ENCODE measurements around the gene DECR2. TPM values are rescaled to one million over a fixed set of nuclear protein-coding genes. Genes with fewer than 3 reads are reported as not detected.
"Not testable (repeated sequence)": the region's sequence is repeated elsewhere in the genome, so short reads cannot be mapped to it uniquely, and the experiment has no call there.

DECR2 gene
- total RNA-seq, 2 donors from 2014 or later: 7.5 to 10.6 TPM

DNA sequence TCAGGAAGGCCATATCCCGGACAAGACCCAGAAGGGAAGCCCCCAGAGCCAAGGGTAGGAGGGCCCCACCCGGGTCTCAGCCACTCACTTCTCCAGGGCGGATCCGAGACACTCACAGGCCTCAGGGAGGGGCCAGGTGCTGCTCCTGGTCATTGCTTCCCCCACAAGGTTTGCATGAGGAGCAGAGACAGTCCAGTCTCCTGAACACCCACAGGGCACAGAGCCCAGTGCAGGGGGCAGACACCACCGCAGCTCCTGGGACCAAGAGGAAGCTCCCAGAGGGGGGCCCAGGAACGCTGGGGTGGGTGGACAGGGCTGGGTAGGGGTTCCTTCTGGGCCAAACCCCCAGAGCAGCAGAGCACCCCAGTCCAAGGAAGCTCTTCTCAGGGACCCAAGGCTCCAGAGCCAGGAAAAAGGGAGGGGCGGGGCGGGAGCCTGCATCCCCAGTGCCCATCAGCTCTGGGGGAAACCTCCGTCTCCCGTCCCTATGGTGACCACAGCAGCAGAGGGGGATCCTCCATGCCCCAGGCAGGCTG lies 30.6 kb upstream of the DECR2 start:
- peaks cover 0 to 7% of the 10 kb centered on the region in 2 donors for H3K36me3 Mint-ChIP-seq (ENCODE audit: insufficient read depth in 2 of 2)
- DNase-seq: no peak

GRCh38 chr16:371515-372301 lies 30.0 kb upstream of the DECR2 start:
- Mint-ChIP-seq H3K27ac (no peak overlapping the region), H3K36me3 (ENCODE audit: insufficient read depth in 2 of 2) (peaks cover 0 to 7% of the 10 kb centered on the region in 2 donors), H3K9me3 (no peaks in the 10 kb centered on the region), H3K4me3 (no peak overlapping the region), H3K4me1 (ENCODE audit: low read depth) (peaks cover 17% of the 10 kb centered on the region), H3K27me3 (ENCODE audit: low read depth) (no peaks in the 10 kb centered on the region)
- no peak for ATAC-seq (replicated peaks in 1 of 2)
- no peak for DNase-seq

More for the DNA sequence above, 30.6 kb upstream of the DECR2 start:
- Mint-ChIP-seq H3K9me3 (no peaks in the 10 kb centered on the region), H3K27me3 (ENCODE audit: low read depth) (no peaks in the 10 kb centered on the region), H3K27ac (peak overlapping the region; percentile 93), H3K4me1 (ENCODE audit: low read depth) (peaks cover 17% of the 10 kb centered on the region), H3K4me3 (peak overlapping the region; percentile 78 to 94)
- ATAC-seq (replicated peaks in 1 of 2): peak in 1 of 2 donors; percentile 8

- peaks cover 17% of the 10 kb centered on the region for H3K4me1 Mint-ChIP-seq (ENCODE audit: low read depth)
- H3K4me3 Mint-ChIP-seq: no peak overlapping the region
- H3K27me3 Mint-ChIP-seq (ENCODE audit: low read depth): no peaks in the 10 kb centered on the region
- no peak overlapping the region for H3K27ac Mint-ChIP-seq
- peaks cover 0 to 4% of the 10 kb centered on the region in 2 donors for H3K36me3 Mint-ChIP-seq (ENCODE audit: insufficient read depth in 2 of 2)
- DNase-seq (no peak), ATAC-seq (replicated peaks in 1 of 2) (no peak)
- no peaks in the 10 kb centered on the region for H3K9me3 Mint-ChIP-seq
These were observed 29.2 kb upstream of the DECR2 start for GRCh38 chr16:372302-372983.

DNA sequence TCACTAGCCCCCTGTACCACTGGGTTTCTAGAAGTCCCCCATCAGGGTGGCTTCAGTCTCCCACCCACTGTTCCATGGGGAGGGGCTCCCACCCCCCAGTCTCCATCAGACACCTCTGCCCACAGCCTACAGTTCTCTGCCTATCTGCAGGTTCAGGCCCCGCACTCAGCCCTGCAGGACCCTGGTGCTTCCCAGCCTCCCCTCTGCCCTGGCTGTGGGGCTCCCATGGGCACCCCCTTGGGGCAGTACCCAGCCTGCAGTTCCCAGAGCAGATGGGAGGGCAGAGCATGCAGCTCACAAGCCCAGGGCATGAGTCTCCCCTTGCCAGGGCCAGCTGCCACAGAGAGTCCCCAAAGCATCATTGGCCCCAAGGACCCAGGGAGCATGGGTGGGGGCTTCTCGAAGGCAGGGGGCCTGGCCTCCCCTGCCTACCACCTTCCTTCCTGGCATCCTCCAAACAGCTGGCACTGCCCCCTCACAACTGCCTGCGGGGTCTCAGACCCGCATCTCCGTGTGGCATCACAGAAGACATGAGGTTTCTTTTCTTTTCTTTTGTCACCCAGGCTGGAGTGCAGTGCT lies 28.6 kb upstream of the DECR2 start:
- no peak for DNase-seq
- H3K27ac Mint-ChIP-seq: no peak overlapping the region

GRCh38 chr16:373848-374615 lies 27.7 kb upstream of the DECR2 start:
- H3K9me3 Mint-ChIP-seq: no peaks in the 10 kb centered on the region
- H3K4me3 Mint-ChIP-seq: no peak overlapping the region
- ATAC-seq (replicated peaks in 1 of 2) (no peak), DNase-seq (no peak)
- peaks cover 0 to 4% of the 10 kb centered on the region in 2 donors for H3K36me3 Mint-ChIP-seq (ENCODE audit: insufficient read depth in 2 of 2)
- peaks cover 17% of the 10 kb centered on the region for H3K4me1 Mint-ChIP-seq (ENCODE audit: low read depth)
- H3K27ac Mint-ChIP-seq: no peak overlapping the region
- no peaks in the 10 kb centered on the region for H3K27me3 Mint-ChIP-seq (ENCODE audit: low read depth)

More for the DNA sequence above, 28.6 kb upstream of the DECR2 start:
- Mint-ChIP-seq H3K4me3 (no peak overlapping the region), H3K36me3 (ENCODE audit: insufficient read depth in 2 of 2) (peaks cover 0 to 4% of the 10 kb centered on the region in 2 donors), H3K27me3 (ENCODE audit: low read depth) (no peaks in the 10 kb centered on the region), H3K9me3 (no peaks in the 10 kb centered on the region), H3K4me1 (ENCODE audit: low read depth) (peaks cover 17% of the 10 kb centered on the region)
- ATAC-seq (replicated peaks in 1 of 2): no peak

DNA sequence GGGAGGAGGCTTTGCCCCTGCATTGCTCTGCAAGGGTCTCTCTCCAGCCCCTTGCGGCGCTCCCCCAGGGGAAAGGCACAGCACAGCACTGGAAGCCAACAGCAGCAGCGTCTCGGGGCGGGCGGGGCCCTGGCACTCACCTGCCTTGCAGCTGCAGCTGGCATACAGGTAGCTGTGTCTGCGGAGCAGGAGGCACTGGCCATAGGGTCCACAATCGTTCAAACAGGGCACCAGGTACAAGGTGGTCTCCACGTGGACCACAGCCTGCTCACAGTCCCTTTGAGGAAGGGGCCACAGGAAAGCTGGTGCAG lies 27.1 kb upstream of the DECR2 start:
- H3K27me3 Mint-ChIP-seq (ENCODE audit: low read depth): no peaks in the 10 kb centered on the region
- H3K9me3 Mint-ChIP-seq: no peaks in the 10 kb centered on the region
- ATAC-seq (replicated peaks in 1 of 2) (no peak), DNase-seq (no peak)
- H3K36me3 Mint-ChIP-seq (ENCODE audit: insufficient read depth in 2 of 2): peaks cover 0 to 4% of the 10 kb centered on the region in 2 donors
- H3K27ac Mint-ChIP-seq: no peak overlapping the region
- no peak overlapping the region for H3K4me3 Mint-ChIP-seq
- H3K4me1 Mint-ChIP-seq (ENCODE audit: low read depth): peaks cover 13% of the 10 kb centered on the region

DNA sequence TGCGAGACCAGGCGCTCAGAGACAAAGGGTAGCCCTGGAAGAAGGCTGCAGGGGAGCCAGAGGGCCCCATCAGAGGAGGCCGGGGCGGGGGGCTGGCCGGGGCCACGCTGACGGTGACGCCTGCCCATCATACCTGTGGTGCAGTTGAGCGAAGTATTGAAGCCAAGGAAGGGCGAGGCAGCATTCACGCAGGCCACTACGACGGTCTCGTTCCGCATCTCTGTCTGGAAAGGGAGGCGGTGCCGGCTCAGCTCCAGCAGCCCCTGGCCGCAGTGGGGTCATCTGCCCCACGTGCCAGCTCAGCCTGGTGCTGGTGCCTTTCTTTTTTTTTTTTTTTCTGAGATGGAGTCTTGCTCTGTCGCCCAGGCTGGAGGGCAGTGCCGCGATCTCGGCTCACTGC lies 26.5 kb upstream of the DECR2 start:
- ATAC-seq (replicated peaks in 1 of 2) (no peak), DNase-seq (no peak)
- no peaks in the 10 kb centered on the region for H3K9me3 Mint-ChIP-seq
- H3K27ac Mint-ChIP-seq: no peak overlapping the region
- H3K4me1 Mint-ChIP-seq (ENCODE audit: low read depth): peaks cover 15% of the 10 kb centered on the region
- H3K4me3 Mint-ChIP-seq: no peak overlapping the region
- H3K27me3 Mint-ChIP-seq (ENCODE audit: low read depth): no peaks in the 10 kb centered on the region
- peaks cover 0 to 4% of the 10 kb centered on the region in 2 donors for H3K36me3 Mint-ChIP-seq (ENCODE audit: insufficient read depth in 2 of 2)

DNA sequence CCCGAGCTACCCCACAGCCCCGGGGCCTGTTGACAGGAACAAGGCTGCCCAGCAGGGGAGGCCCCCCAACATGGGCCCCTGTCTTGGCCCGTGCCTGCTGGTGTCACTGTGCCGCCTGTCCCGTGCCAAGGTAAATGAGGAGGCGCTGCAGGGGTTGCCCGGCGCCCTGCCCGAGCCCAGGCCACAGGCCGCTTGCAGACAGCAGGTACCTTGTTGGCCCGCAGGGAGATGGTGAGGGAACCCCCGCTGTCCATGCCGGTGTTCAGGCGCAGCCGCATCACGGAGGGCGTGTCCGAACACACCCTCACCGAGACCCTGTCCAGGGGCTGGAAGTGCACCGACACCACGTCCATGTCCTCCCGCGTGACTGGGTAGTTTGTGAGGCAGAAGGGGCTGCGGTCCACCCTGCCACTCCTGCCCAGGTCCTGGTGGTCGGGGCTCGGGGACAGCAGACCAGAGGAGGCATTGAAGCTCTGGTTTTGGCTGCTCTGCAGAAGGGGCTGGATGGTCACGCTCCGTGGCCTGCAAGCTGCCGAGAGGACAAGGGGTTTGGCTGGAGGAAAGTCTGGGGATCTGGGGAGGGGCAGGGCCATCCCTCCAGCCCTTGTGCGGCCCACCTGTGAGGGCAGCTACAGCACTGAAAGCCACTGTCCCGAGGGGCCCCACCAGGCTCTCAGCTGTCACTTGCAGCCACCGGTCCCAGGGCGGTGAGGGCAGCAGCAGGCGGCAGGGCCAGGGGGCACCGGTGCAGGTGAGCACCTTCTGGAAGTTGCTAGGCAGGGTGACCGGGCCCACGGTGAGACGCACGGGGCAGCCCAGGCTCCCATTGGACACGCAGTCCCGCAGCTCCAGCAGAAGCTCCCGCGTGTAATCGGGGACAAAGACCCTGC lies 25.5 kb upstream of the DECR2 start:
- Mint-ChIP-seq H3K27ac (no peak overlapping the region), H3K4me3 (no peak overlapping the region), H3K36me3 (ENCODE audit: insufficient read depth in 2 of 2) (peaks cover 0 to 2% of the 10 kb centered on the region in 2 donors), H3K9me3 (no peaks in the 10 kb centered on the region), H3K27me3 (ENCODE audit: low read depth) (no peaks in the 10 kb centered on the region), H3K4me1 (ENCODE audit: low read depth) (peaks cover 10% of the 10 kb centered on the region)
- ATAC-seq (replicated peaks in 1 of 2): no peak
- DNase-seq: no peak

DNA sequence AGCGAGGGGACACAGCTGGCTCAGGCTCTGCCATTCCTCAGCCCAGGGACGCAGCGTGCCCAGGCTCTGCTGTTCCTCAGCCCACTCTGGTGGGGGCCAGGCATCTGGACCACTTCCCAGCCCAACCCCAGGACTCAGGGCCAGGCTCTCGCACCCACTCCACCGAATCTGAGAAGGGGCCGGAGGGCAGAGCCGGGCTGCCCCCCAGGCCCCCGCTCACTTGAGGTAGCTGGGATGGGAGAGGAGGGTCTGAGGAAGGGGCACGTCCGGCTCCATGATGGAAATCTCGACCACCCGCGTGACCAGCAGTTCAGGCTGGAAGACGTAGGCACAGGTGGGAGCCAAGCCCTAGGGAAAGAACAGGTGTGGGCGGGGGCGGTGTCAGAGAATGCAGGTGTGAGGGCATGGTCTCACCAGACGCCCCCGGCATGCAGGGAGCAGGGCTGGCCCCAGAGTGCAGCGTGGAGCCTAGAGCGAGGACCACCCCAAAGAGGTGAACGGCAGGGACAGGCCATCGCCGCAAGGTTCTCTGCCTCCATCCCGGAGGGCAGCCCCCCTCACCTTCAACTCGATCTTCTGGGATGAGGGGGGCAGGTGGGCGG lies 24.8 kb upstream of the DECR2 start:
- Mint-ChIP-seq H3K27me3 (ENCODE audit: low read depth) (no peaks in the 10 kb centered on the region), H3K4me1 (ENCODE audit: low read depth) (peaks cover 10% of the 10 kb centered on the region), H3K27ac (no peak overlapping the region), H3K36me3 (ENCODE audit: insufficient read depth in 2 of 2) (peaks cover 0 to 1% of the 10 kb centered on the region in 2 donors), H3K4me3 (no peak overlapping the region), H3K9me3 (no peaks in the 10 kb centered on the region)
- ATAC-seq (replicated peaks in 1 of 2) (no peak), DNase-seq (no peak)

GRCh38 chr16:377419-377951 lies 24.2 kb upstream of the DECR2 start:
- peaks cover 10% of the 10 kb centered on the region for H3K4me1 Mint-ChIP-seq (ENCODE audit: low read depth)
- H3K27me3 Mint-ChIP-seq (ENCODE audit: low read depth): no peaks in the 10 kb centered on the region
- no peak for DNase-seq
- H3K27ac Mint-ChIP-seq: no peak overlapping the region
- H3K4me3 Mint-ChIP-seq: no peak overlapping the region
- ATAC-seq (replicated peaks in 1 of 2): no peak
- H3K36me3 Mint-ChIP-seq (ENCODE audit: insufficient read depth in 2 of 2): no peaks in the 10 kb centered on the region
- H3K9me3 Mint-ChIP-seq: no peaks in the 10 kb centered on the region

GRCh38 chr16:378113-378820 lies 23.4 kb upstream of the DECR2 start:
- not testable (repeated sequence) for H3K4me3 Mint-ChIP-seq; ATAC-seq (replicated peaks in 1 of 2); H3K27ac Mint-ChIP-seq; H3K9me3 Mint-ChIP-seq; H3K36me3 Mint-ChIP-seq (ENCODE audit: insufficient read depth in 2 of 2); H3K27me3 Mint-ChIP-seq (ENCODE audit: low read depth); DNase-seq
- peaks cover 15% of the 10 kb centered on the region for H3K4me1 Mint-ChIP-seq (ENCODE audit: low read depth)
